Hippocampal formation (tissue), 2 donors: Measurements from ENCODE around the gene MAP7D3.

Source experiments
- DNase-seq, 2 donors: peaks; one replicate each; lab custom pipeline; 2025; lab: John Stamatoyannopoulos, UW

The MAP7D3 gene

DNA sequence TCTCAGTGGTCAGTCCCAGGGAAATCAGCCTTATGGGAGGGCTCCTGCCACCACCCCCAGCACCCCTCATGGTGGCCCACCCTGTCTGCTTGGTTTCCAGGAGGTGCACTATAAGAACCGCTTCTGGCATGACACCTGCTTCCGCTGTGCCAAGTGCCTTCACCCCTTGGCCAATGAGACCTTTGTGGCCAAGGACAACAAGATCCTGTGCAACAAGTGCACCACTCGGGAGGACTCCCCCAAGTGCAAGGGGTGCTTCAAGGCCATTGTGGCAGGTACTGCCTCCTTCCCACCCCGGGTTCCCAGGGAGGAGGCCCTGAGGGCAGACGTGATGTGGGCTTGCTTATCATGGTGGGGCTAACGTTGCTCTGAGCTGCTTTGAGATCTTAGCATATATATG lies 44.3 kb downstream of the MAP7D3 start:
- DNase-seq = no peak

GRCh38 chrX:136205882-136206380 lies 45.3 kb downstream of the MAP7D3 start:
- DNase-seq = no peak

DNA sequence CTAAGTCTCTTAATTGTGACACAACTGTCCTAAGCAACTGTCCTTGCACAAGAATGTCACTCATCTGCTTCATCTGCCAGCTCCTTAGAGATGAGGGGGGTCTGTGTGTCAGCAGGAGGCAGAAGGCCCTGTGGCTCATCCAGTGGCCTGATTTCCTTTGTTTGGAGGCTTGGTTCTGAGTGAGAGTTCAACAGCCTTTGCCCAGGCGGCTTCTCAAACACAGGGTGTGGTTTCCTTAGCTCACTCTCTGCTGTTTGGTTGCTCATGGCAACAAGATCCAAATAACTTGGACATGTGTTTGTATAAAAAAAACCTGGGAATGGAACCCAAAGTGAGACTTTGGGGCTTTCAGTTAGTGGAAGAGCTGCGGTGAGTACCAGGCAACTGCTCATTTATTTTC lies 46.6 kb downstream of the MAP7D3 start:
- no peak for DNase-seq

DNA sequence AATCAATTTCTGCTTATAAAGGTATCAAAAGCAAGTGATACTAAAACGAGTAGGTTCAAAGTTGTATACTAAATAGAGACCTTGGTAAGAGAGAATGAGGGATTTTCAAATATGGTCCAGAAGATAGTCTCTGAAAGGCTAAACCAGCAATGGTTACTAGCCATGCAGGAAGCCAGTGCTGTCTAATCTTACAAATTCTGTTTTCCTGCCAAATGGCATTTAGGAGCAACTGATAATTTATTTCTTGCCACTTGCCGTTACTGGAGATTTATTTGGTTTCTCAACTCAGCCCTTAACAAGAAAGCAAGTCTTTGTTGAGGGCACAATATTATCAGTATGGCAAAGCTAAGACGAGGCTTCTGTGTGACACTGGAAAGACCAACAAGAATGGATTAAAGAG lies 47.2 kb downstream of the MAP7D3 start:
- DNase-seq = no peak

DNA sequence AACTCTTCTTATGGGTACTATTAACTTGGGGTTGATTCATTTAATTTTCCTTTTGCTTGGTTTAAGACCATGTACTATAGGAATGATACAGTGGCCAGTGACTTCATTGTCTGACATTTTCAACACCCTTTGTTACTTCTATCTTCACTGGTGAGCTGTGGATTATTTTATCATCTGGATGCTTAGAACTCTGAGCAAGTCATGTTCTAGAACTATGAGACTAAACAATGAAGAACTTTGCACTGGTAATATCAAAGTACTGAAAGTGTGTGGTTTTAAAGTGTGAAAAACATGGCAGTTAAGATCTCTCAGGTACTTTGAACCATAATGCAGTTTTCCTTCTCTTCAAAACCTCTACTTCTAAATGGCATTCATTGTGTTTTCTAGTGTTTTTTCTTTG lies 47.8 kb downstream of the MAP7D3 start:
- no peak for DNase-seq

DNA sequence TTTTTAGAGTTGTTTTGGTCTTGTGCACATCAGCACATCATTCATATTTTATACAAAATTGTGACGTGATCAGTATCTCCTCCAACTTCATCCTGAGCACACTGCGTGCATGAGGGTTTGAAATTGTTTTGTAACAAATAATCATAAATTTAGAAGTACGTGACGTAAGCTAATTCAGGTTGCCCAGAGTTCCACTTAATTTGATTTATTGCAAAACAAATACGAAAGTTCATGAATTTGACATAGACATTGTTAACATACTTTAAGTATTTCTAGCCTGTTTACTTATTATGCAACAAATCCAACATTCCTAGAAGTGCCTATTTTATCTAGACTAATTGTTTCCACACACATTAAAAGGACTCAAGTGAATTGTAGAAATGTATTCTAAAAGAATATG lies 48.3 kb downstream of the MAP7D3 start:
- no peak for DNase-seq

- DNase-seq = no peak
Observed at GRCh38 chrX:136201601-136202000, 49.6 kb downstream of the MAP7D3 start.

DNA sequence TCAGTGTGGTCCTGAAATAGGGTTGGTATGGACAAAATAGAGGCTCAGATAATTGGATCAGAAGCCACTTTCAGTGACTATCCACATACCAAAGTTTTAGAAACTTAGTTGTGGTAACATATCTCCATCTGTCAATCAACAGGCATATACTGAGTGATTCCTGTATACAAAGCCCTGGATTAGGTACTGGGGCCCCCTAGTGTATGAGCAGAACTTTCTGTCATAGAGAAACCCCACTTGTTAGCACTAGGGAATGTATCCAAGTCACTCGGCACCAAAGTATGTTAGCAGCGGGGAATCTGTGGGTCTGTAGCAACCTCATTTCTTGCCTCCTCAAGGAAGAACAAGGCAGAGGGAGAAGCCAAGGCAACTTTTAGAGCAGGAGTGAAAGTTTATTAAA lies 50.7 kb downstream of the MAP7D3 start:
- DNase-seq = no peak

DNA sequence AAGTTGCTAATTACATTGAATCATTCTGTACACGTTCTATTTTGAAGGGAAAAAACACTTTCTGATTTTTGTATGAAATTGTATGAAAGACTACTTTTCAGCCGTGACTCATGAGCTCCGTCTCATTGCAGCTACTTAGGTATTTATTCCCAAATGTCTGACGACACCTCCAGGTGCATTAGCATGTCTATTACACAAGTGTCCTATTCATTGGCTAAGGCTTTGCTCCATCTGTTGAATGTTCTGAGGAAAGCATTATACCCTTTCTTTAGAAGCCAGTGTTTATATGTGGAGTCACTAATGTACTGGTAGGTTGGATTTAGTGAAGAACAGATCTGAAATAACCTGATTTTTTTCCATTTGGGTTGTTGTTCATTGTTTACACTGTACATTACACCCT lies 51.8 kb downstream of the MAP7D3 start:
- no peak for DNase-seq

DNA sequence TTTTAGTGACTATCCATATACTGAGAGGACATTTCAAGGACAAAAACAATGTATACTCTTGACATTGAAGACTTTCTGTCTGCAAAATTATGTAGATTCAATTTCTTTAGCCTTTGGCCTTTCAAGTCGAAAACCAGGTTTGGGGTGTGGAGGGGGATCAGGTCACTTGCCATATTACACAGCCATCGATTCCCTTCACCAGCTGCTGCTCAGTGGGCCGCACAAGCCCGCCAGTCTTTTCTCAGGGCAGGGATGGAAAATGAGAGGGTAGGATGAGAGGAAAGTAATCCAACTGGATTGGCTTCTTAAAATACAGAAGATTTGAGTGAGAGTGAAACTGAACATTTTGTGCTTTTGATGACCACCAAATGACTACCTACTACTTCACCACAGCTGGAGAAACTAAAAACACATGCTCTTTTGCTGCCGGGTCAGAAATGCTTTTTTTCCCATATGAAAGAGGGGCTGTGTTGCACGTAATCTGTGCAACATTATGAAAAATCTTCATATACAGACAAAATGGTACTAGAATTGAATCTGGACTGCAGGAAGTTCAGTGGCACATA lies 52.4 kb downstream of the MAP7D3 start:
- DNase-seq = no peak

- DNase-seq = no peak
Observed at GRCh38 chrX:136198010-136198409, 53.2 kb downstream of the MAP7D3 start.

GRCh38 chrX:136196691-136197155 lies 54.5 kb downstream of the MAP7D3 start:
- no peak for DNase-seq

DNA sequence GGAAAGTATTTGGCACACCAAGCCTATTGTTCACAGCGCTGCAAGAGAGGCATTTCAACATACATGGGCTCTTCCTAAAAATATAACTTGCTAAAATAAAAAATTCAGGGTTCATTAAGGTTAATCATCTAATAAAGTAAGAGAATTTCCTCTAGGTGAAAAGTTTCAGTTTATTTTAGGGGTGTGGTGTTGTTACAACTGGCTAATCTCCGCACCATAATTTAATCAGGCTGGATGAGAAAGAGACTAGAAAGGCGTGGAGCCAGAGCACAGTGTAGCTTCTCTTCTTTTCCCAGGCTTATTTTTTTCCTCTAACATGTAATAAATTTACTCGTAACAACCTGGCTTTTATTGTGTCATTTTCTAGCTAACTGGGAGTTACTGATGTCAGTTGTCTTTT lies 56.0 kb downstream of the MAP7D3 start:
- DNase-seq = no peak

- no peak for DNase-seq
Observed at GRCh38 chrX:136194536-136194935, 56.7 kb downstream of the MAP7D3 start.

GRCh38 chrX:136193771-136194170 lies 57.4 kb downstream of the MAP7D3 start:
- no peak for DNase-seq

GRCh38 chrX:136192839-136193414 lies 58.3 kb downstream of the MAP7D3 start:
- no peak for DNase-seq

- no peak for DNase-seq
Observed at GRCh38 chrX:136192135-136192534, 59.1 kb downstream of the MAP7D3 start.

DNA sequence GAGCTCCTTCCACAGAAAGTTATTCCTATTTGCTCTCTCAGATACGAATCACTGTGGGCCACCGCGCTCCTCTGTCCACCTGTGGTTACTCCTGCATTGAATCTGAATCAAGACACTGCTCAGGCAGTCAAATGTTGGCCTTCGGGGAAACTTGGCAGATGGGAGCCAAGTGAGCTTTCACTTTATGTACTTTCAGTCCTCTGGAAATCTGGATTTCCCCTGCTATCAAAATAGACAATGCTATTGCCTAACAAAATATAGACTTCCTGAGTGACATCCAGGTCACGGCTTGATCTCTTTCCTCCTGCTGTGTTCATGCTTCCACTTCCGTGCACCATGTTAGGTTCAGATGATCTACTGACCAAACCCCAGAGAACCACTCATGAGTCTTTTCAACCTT lies 60.0 kb downstream of the MAP7D3 start:
- DNase-seq = no peak

DNA sequence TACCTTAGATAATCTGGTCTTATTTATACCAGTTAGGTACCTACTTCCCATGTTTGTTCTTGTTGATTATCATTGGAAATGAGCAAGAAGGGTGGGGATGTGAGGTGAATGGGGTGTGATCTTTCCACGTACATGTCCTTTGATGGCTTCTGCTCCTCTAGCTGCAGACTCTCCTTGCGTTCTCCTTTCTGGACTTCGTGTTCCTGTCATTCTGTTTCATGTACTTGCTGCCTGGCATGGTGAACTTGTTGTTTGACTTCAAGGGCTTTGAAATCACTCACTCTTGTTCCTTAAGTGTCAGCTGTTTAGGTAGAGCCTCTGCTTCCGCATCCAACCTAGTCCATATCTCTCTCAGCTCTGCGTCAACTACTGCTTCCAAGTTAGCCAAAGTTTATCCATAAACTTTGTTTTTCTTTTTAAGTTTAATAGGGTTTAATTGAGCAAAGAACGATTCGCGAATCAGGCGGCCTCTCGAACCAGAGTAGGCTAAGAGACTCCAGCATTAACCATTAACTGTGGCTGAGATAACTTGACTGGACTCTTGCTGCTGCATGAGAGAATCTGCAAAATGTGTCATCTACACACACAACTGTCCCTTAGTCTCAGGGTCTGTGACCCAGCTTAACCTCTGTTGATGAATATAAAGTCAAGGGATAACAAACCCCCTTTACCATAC lies 61.0 kb downstream of the MAP7D3 start:
- DNase-seq = no peak

DNA sequence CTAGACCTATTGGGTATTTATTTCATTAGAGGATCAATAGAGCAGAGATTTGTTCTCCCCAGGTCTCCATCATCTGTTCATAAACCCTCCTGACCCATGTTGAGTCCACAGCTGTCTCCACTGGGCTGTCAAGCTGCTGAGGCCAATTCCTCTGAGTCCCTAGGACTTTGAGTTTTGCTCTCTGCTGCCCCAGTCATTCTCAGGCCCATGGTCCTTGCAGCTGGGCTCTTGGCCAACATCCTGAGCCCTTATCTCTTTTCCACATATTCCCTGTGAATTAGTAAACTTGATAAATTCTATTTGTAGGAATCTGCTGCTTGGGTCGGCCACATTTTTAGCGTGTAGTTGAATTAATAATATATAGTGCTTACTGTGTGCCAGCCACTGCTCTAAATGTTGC lies 62.0 kb downstream of the MAP7D3 start:
- DNase-seq = no peak

DNA sequence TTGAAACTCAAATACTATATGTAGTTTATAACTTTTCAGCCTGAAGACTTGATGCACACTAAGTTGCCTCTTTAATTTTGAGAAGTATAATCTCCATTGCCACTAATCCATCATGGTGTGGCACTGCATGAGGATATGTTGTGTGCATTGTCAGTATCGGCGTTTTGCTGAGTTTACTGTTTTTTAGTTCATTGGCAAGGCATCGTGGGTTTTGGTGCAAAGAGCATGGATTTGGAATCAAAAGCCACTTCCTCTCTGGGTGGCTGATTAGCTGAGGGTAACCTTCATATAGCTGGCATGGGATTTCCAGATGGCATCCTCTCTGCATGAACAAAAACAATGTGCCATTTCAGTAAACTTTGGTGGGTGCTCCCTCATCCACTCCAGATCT lies 65.2 kb downstream of the MAP7D3 start:
- DNase-seq = no peak

- no peak for DNase-seq
Observed at GRCh38 chrX:136185401-136186022, 65.7 kb downstream of the MAP7D3 start.

DNA sequence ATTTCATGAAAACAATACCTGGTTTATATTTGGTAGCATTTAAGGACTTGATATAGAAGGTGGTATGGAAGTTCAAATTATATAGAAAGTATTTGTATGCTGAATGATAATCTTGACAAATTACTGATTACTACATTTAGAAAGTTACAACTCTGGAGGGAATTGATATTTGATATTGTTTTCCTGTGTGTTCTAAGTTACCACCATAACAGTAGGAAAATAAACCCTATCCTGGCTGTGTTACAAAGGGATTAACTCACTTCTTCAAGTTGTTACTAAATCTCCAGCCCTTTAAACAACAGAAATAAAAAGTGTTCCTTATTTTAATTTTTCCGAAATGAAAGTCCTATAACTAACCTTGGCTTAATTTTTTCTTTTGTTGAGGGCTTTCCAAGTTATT lies 67.3 kb downstream of the MAP7D3 start:
- no peak for DNase-seq
